GM18858 (cell line): ENCODE data around the gene BBIP1.

ENCODE experiments used
- ATAC-seq: cut with Tn5 transposase; IDR thresholded peaks from one replicate; pipeline ENCODE4 v1.9.1; 2021; ENCODE audit not compliant: unreplicated experiment

Gene BBIP1

DNA sequence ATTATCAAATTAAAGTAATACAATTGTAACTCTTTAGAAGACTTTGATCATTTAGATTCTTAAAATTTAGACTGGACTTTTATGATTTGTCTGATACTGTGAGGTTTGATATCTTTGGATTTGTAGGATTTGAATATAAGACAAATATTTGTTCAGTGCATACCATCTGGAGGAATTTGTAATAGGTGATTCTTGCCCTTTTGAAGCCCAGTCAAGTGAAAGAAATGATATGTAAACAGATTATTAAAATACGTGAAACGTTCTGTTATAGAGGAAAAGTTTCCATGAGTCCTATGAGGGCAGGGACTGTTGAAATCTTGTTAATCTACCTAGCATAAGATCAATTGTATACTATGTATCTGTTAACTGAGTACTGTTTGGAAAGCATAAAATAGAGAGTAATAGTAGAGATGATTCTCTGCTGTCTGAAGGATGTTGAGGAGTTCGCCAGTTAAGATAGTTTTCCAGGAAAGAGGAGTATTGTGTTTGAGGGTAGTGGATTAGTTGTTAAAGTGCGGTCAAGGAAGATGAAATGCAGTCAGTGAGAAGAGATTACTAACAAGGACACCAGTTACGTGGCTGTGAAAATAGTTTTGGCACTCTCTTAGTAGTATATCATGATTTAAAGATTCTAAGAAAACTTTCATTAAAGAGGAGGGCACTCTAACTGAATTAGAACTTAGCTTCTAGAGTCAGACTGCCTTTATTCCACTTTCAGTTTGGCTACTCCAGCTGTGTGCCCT is 32.9 kb downstream of the BBIP1 start:
- ATAC-seq, result no peak

DNA sequence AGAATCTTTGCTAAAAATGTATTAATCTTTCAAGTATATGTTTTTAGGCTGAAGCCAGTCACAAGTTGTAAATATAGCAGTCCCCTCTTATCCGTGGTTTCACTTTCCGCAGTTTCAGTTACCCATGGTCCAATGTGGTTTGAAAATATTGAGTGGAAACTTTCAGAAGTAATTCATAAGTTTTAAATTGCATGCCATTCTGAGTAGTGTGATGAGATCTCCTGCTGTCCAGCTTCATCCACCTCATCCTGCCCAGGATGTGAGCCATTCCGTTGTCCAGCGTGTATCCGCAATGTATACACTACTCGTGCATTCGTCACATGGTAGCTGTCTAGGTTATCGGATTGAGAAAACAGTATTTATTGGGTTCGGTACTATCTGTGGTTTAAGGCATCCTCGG is 35.1 kb downstream of the BBIP1 start:
- ATAC-seq, result no peak

- no peak for ATAC-seq
These were observed 37.1 kb downstream of the BBIP1 start for GRCh38 chr10:110881905-110882304.

GRCh38 chr10:110881247-110881646 is 37.7 kb downstream of the BBIP1 start:
- ATAC-seq, result no peak

GRCh38 chr10:110880012-110880411 is 39.0 kb downstream of the BBIP1 start:
- ATAC-seq, result no peak

DNA sequence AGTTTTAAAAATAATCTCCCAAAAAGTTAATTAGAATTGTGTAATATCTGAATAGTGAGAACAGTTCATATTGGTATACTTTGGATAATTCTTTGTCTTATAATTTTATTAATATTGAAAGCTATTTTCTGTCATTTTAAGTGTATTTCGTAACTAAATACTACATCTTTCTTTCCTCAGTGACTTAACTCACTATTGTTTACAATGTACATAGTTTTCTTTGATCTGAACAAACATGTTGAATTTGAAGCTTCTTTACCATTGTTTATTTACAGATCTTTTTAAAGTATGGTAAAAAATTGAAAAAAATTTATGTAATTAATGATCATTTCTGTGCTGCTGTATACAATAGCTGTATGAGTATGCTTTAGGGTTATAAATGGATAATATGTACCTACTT is 42.2 kb downstream of the BBIP1 start:
- no peak for ATAC-seq

GRCh38 chr10:110876000-110876399 is 43.0 kb downstream of the BBIP1 start:
- ATAC-seq, result no peak

DNA sequence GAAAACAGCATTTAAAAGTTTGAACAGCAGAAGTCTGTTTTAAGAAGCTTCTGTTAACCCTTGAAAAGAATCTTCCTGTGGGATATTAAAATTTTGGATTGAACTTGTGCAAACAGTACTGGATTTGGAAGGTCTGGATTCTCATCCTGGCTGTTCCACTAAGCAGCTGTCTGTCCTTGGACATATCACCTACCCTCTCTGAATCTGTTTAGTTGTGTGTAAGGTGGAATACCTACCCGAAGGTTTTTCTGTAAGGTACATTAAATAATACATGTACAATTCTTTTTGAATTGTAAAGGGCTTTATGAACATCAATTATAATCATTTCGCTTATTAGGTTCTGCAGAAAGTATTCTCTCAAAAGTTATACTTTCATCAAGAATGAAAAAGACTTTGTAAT is 45.0 kb downstream of the BBIP1 start:
- no peak for ATAC-seq

DNA sequence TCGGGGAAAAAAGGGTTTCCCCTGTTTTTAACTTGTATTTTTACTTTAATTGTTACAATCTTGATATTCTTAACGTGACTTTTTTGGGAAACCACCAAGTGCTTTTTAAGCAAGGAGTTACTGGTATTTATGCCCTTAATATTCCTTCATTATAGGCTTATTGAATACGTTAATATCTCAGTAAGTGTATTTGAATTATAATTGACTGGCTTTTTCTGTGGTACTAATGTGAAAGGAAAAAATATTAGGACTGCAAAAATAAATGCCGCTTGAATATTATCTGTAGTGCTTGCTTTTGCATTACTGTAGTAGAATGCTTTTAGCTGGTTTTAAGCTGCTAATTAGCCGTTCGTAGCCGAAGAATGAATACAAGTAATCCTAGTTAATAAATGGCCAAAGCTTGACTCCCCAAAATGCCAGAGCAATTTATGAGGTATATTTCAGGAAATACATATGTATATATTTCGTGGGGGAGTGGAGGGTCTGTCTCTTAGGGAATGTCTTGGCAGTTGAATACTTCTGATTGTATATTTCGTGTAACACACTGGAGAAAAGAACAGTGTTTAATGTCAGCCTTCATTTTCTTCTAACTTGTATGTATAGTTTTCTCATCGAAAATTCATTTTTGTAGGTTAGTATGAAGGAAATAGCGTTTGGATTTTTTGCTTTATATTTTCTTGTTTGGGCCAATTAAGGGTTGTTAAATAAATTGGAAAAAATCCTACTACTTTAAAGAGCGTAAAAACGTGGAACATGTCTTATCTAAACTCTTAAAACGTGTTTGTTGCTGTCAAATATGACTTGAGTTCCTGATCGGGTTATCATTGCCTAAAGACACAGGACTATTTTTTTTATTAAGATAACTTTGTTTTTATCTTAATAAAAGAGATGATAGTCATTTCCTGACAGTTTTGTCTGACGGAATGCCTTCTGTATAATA is 45.7 kb downstream of the BBIP1 start:
- no peak for ATAC-seq

GRCh38 chr10:110872145-110872983 is 46.6 kb downstream of the BBIP1 start:
- peak; percentile 15 for ATAC-seq

DNA sequence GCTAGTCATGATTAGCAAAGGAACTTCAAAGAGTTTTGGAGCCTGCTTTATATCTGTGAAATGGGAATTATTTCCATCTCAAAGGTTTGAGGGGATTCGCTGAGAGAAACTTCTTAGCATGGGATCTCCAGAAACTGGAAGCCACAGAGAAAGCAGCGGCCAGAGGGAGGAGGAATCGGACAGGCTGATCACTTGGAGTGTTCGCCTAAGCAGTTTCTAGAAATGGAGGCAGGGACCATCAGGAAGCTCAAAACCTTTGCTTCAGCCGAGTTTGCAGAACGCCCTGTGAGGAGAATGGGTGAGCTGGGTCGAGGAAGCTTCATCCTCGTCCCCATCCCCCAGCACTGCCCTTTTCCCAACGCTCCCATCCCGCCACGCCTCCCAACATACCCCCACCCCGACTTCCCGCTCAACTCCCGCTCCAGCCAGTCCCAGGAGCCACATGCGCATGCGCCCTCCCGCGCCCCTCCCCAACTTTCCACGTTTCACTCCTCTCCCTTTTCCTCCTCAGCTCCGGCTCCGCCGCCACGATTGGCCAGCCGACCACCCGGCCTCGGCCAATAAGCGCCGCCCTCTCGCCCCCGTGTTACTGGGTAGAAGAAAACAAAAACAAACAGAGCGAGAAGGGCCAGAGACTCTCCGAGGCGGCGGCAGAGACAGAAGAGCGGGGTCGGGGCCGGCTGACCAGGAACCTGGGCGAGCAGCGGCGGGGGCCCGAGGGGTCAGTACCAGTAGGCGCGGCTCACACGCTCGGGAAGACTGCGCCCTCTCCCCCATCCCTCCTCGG is 47.5 kb downstream of the BBIP1 start, which contains the start of gene PDCD4:
Gene PDCD4, plus strand, starts transcription at position 631 of the 787 bp plus-strand sequence. CDS start 4,100 bp downstream, outside the sequence.
- peak; percentile 63 for ATAC-seq

- no peak for ATAC-seq
These were observed 48.1 kb downstream of the BBIP1 start for GRCh38 chr10:110870823-110871297.

DNA sequence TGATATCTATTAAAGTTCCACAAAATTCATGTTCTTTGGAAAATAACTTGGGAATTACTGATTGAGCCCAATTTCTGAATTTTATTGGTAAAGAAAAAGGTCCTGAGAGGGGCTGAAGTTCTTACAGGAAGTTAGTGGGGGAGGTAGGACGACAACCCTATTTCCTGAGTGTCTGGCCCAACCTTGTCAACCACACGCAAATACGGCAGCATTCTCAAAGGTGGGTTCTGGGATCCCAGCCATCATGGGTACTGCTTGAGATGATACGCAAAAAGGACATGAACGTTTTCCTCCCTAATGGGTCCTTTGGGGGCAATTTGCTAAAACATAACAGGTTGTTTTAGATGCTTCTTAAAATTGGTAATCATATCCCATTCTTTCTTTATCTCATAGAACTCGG is 50.0 kb downstream of the BBIP1 start:
- no peak for ATAC-seq

GRCh38 chr10:110867807-110868465 is 51.0 kb downstream of the BBIP1 start:
- no peak for ATAC-seq

DNA sequence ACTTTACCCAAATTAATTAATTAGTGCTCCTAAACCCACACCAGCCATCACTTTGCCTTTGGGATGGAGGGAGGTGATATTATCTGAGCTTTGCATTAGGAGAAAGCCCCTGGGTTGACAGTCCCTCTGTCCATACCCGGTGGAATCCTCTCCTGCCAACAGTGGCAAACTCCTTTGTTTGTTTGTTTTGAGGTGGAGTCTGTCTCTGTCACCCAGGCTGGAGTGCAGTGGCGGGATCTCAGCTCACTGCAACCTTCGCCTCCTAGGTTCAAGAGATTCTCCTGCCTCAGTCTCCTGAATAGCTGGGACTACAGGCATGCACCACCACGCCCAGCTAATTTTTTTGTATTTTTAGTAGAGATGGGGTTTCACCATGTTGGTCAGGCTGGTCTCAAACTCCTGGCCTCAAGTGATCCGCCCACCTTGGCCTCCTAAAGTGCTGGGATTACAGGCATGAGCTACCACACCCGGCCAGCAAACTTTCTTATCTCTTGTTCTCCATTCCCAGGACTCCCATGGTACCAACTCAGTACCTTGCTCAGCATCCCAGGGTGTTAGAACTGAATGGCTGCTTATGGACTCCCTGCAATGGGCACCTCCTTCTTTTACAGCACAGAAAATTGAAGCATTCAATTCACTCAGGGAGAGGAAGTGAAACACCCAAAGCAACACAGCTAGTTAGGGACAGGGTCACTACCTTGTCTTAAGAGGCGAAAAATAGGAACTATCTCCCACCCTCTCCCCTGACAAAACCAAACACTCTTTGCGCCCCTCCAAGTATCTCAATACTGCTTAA is 51.8 kb downstream of the BBIP1 start:
- ATAC-seq, result peak; percentile 29

- ATAC-seq, result no peak
These were observed 53.0 kb downstream of the BBIP1 start for GRCh38 chr10:110865809-110866482.

GRCh38 chr10:110865186-110865808 is 53.7 kb downstream of the BBIP1 start:
- no peak for ATAC-seq

DNA sequence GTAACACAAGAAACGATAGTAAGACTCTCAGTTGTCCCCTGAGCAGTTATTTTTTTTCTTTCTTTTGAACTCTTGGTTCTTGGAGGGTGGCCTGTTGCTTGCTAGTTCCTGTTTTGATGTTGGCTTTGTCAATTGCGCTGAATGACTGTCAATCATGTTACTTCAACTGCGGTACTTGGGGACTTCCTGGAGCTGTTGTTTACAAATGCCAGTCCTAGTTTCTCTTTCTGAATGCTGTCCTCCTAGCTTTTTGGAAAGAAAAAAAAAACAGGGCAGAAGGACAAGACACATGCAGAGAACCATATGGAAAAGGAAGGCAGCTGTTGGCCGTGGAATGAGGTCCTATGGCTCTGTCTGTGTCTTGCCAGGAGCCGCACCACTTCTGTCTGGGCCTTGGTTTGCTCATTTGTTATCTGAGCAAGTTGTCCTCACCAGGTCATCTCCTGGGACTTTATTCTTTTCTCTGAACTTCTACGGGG is 54.3 kb downstream of the BBIP1 start:
- ATAC-seq, result peak; percentile 56
